Measurements from ENCODE around the gene TPGS1. TPM values are rescaled to one million over a fixed set of nuclear protein-coding genes. Genes with fewer than 3 reads are reported as not detected.
A peak's percentile ranks its signal among the peaks of the same experiment; 100 is the strongest.
"Not testable (repeated sequence)": the region's sequence is repeated elsewhere in the genome, so short reads cannot be mapped to it uniquely, and the experiment has no call there.

The TPGS1 gene
- total and polyA plus RNA-seq, 9 donors = 8.6 to 15.1 (median 12.3) TPM

DNA sequence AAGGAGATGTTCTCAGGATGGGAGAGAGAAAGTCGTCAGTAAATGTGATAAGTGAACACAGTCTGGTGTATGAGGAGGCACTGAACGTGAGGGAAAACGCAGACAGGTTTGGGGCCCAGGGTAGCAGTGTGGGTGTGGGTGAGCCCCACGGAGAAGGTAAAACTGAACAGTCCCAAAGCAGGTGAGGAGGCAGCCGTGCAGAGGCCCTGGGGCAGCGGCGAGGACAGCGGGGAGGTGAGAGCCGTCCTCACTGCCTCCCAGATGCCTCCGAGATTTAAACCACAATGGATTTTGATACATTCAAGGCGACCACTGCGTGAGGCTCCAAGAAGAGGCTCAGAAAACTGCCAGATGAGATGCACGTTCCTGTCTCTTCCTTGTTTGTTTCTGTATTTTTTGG is 31.9 kb upstream of the TPGS1 start:
- peaks cover 18% of the 10 kb centered on the region for H3K4me1 ChIP-seq (ENCODE audit: control insufficient read depth, insufficient read depth, low read length)
- no peaks in the 10 kb centered on the region for H3K36me3 ChIP-seq (ENCODE audit: control insufficient read depth, insufficient read depth, low read length)
- 86% methylated on average over 13 of the region's 13 CpGs for WGBS (ENCODE audit: insufficient coverage)
- no peak overlapping the region for H3K4me3 ChIP-seq (ENCODE audit: low read length)
- H3K27ac ChIP-seq (ENCODE audit: low read length) = no peak overlapping the region
- no peak for DNase-seq
- no peaks in the 10 kb centered on the region for H3K9me3 ChIP-seq (replicated peaks; ENCODE audit: control insufficient read depth, low read depth, low read length)
- H3K27me3 ChIP-seq (ENCODE audit: control insufficient read depth, insufficient read depth, low read length) = peaks cover 3% of the 10 kb centered on the region

DNA sequence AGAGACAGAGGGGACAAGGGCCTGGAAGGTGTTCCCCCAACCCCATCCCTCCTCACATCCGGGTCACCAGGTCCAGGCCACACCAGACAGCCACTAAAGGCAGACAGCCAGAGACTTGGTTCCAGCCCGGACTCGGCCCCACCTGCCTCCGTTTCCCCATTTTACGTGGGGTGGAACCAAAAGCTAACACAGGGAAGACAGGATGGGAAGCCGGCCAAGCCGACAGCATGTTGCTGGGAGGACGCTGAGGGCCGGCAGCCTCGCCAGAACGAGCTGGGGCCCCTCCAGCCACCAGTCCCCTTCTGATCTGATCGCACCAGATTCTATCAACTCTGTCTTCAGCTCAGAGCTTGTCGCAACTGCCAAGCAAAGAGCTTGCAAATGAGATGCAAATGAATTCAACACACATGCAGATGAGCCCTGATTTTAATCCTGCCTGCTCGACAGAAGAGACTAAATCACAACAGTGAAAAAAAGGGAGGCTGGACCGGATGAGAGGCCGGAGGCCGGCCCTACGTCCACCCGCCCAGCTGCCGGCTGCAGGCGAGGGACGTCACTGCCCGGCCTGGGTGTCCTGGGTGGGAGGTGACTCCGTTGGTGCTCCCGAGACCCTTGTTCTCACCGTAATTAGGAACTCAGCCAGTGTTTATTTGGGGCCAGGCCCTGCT is 28.9 kb upstream of the TPGS1 start:
- Histone ChIP-seq H3K4me3 (ENCODE audit: low read length) (no peak overlapping the region), H3K27ac (ENCODE audit: low read length) (no peak overlapping the region), H3K9me3 (replicated peaks; ENCODE audit: control insufficient read depth, low read depth, low read length) (no peaks in the 10 kb centered on the region), H3K36me3 (ENCODE audit: control insufficient read depth, insufficient read depth, low read length) (no peaks in the 10 kb centered on the region), H3K27me3 (ENCODE audit: control insufficient read depth, insufficient read depth, low read length) (peaks cover 5% of the 10 kb centered on the region), H3K4me1 (ENCODE audit: control insufficient read depth, insufficient read depth, low read length) (peaks cover 18% of the 10 kb centered on the region)
- no peak for DNase-seq
- 46% methylated on average over 24 of the region's 26 CpGs for WGBS (ENCODE audit: insufficient coverage)

DNA sequence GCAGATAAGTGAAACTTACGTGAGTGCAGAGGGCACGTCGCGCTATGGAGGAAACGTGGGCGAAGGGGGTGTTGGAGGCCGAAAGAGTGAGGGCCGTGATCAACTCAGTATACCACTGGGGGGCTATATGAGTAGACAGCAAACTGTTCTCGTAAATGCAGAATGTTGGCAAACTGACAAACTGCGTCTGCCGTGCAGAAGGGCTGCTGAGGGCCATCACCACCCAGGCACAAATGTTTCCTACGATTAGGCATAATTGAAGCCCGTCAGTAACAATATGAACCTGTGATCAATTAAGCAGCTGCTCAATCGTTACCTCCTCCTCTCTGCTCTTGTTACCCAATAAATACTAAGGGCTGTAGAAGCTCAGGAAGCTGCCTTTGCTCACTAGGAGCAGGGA is 28.3 kb upstream of the TPGS1 start:
- H3K4me3 ChIP-seq (ENCODE audit: low read length) = no peak overlapping the region
- H3K9me3 ChIP-seq (replicated peaks; ENCODE audit: control insufficient read depth, low read depth, low read length) = no peaks in the 10 kb centered on the region
- peaks cover 8% of the 10 kb centered on the region for H3K27me3 ChIP-seq (ENCODE audit: control insufficient read depth, insufficient read depth, low read length)
- 27% methylated on average over 13 of the region's 14 CpGs for WGBS (ENCODE audit: insufficient coverage)
- H3K4me1 ChIP-seq (ENCODE audit: control insufficient read depth, insufficient read depth, low read length) = peaks cover 18% of the 10 kb centered on the region
- no peak for DNase-seq
- no peak overlapping the region for H3K27ac ChIP-seq (ENCODE audit: low read length)
- H3K36me3 ChIP-seq (ENCODE audit: control insufficient read depth, insufficient read depth, low read length) = no peaks in the 10 kb centered on the region

DNA sequence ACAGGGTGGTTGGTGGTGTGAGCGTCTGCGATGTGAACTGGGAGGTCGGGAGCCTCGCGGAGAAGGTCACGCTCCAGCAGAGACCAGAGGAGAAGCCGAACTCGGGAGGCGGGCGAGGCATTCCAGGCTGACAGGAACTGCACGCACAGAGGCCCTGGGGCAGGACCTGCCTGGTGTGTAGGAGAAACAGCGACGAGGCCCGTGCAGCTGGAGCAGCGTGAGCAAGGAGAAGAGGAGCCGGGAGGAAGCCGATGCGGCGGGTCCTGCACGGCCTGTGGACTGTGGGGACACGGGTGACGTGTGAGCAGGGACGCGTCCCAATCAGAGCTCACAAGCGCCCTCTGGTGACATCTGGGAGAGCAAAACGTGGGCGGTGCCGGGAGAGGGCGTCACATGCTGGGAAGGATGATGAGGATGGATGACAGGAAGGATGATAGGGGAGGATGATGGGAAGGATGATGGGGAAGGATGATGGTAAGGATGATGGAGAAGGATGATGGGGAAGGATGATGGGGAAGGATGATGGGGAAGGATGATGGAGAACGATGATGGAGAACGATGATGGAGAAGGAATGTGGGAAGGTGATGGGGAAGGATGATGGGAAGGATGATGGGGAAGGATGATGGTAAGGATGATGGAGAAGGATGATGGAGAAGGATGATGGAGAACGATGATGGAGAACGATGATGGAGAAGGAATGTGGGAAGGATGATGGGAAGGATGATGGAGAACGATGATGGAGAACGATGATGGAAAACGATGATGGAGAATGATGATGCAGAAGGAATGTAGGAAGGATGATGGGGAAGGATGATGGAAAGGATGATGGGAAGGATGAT is 27.1 kb upstream of the TPGS1 start:
- Histone ChIP-seq H3K4me1 (ENCODE audit: control insufficient read depth, insufficient read depth, low read length) (peaks cover 12% of the 10 kb centered on the region), H3K27ac (ENCODE audit: low read length) (peak overlapping the region; percentile 45), H3K4me3 (ENCODE audit: low read length) (peak overlapping the region; percentile 5), H3K27me3 (ENCODE audit: control insufficient read depth, insufficient read depth, low read length) (peaks cover 15% of the 10 kb centered on the region), H3K36me3 (ENCODE audit: control insufficient read depth, insufficient read depth, low read length) (no peaks in the 10 kb centered on the region), H3K9me3 (replicated peaks; ENCODE audit: control insufficient read depth, low read depth, low read length) (no peaks in the 10 kb centered on the region)
- DNase-seq = peak; percentile 90
- 23% methylated on average over 36 of the region's 36 CpGs for whole genome bisulfite sequencing (ENCODE audit: insufficient coverage)

DNA sequence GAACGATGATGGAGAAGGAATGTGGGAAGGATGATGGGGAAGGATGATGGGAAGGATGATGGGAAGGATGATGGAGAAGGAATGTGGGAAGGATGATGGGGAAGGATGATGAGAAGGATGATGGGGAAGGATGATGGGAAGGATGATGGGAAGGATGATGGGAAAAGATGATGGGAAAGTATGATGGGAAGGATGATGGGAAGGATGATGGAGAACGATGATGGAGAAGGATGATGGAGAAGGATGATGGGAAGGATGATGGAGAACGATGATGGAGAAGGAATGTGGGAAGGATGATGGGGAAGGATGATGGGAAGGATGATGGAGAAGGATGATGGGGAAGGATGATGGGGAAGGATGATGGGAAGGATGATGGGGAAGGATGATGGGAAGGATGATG is 26.2 kb upstream of the TPGS1 start:
- not testable (repeated sequence) for H3K9me3 ChIP-seq (replicated peaks; ENCODE audit: control insufficient read depth, low read depth, low read length); DNase-seq; H3K4me3 ChIP-seq (ENCODE audit: low read length); H3K27ac ChIP-seq (ENCODE audit: low read length); H3K36me3 ChIP-seq (ENCODE audit: control insufficient read depth, insufficient read depth, low read length)
- peaks cover 24% of the 10 kb centered on the region for H3K27me3 ChIP-seq (ENCODE audit: control insufficient read depth, insufficient read depth, low read length)
- H3K4me1 ChIP-seq (ENCODE audit: control insufficient read depth, insufficient read depth, low read length) = peaks cover 21% of the 10 kb centered on the region
- WGBS (ENCODE audit: insufficient coverage) = 96% methylated on average over 3 of the region's 3 CpGs

DNA sequence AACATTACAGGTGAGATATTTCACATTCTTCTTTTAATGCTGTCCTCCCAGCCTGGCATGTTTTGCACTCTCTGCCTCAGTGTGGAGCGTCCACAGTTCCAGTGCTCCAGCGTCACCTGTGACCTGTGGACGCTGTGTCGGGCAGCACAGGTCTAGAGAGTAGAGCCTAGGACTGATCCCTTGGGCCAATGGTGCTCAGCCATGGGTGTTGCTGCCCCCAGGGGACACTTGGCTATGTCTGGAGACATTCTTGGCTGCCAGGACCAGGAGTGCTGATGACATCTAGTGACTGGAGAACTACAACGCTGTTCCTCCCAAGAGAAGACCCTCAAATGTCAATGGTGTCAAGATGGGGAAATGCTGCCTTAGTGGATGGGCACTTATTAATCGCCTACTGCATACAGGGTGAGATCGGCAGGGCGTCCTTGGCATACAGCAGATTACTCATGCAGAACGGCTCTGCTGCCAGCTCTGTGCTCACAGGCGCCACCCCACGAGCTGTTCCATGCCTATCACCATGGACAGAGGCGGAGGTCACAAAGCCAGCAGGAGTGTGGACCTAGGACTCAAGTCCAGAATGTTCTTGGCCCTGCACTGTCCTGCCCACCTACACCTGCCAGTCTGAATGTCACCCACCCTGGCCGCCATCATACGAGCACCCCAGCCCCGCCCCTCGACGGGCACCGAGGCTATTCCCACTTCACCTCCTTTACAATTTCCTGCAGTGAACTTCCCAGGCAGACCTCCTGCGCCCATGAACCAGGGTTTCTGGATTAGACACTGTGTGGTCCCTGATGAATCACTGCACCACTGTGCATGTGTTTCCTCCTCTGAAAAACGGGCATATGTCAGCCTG is 24.9 kb upstream of the TPGS1 start:
- peaks cover 21% of the 10 kb centered on the region for H3K4me1 ChIP-seq (ENCODE audit: control insufficient read depth, insufficient read depth, low read length)
- DNase-seq = peak; percentile 8
- 60% methylated on average over 20 of the region's 20 CpGs for WGBS (ENCODE audit: insufficient coverage)
- H3K9me3 ChIP-seq (replicated peaks; ENCODE audit: control insufficient read depth, low read depth, low read length) = no peaks in the 10 kb centered on the region
- H3K27ac ChIP-seq (ENCODE audit: low read length) = no peak overlapping the region
- no peak overlapping the region for H3K4me3 ChIP-seq (ENCODE audit: low read length)
- no peaks in the 10 kb centered on the region for H3K36me3 ChIP-seq (ENCODE audit: control insufficient read depth, insufficient read depth, low read length)
- peaks cover 25% of the 10 kb centered on the region for H3K27me3 ChIP-seq (ENCODE audit: control insufficient read depth, insufficient read depth, low read length)

GRCh38 chr19:483332-484072 is 23.8 kb upstream of the TPGS1 start:
- Histone ChIP-seq H3K4me3 (ENCODE audit: low read length) (no peak overlapping the region), H3K9me3 (replicated peaks; ENCODE audit: control insufficient read depth, low read depth, low read length) (no peaks in the 10 kb centered on the region), H3K27me3 (ENCODE audit: control insufficient read depth, insufficient read depth, low read length) (peaks cover 25% of the 10 kb centered on the region), H3K36me3 (ENCODE audit: control insufficient read depth, insufficient read depth, low read length) (no peaks in the 10 kb centered on the region), H3K4me1 (ENCODE audit: control insufficient read depth, insufficient read depth, low read length) (peaks cover 20% of the 10 kb centered on the region), H3K27ac (ENCODE audit: low read length) (no peak overlapping the region)
- peak; percentile 6 for DNase-seq
- 48% methylated on average over 19 of the region's 21 CpGs for WGBS (ENCODE audit: insufficient coverage)

DNA sequence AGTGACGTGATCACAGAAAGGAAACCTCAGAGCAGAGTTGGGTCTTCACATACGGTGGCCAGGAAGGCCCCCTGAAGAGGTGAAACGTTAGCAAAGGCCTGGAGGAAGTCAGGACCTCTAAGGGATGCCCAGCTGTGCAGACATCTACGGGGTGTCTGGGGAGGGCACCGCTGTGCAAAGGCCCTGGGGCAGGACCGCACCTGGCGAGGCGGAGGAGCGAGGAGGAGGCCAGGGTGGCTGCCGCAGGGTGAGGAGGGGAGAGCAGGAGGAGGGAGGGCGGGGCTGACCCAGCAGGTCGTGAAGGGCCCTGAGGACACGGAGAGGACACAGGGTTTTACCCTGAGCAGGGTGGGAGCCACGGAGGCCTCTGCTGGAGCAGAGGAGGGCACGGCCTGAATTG is 22.8 kb upstream of the TPGS1 start:
- Histone ChIP-seq H3K27me3 (ENCODE audit: control insufficient read depth, insufficient read depth, low read length) (peaks cover 25% of the 10 kb centered on the region), H3K9me3 (replicated peaks; ENCODE audit: control insufficient read depth, low read depth, low read length) (no peaks in the 10 kb centered on the region), H3K27ac (ENCODE audit: low read length) (no peak overlapping the region), H3K4me1 (ENCODE audit: control insufficient read depth, insufficient read depth, low read length) (peaks cover 21% of the 10 kb centered on the region), H3K36me3 (ENCODE audit: control insufficient read depth, insufficient read depth, low read length) (no peaks in the 10 kb centered on the region), H3K4me3 (ENCODE audit: low read length) (no peak overlapping the region)
- no peak for DNase-seq
- WGBS (ENCODE audit: insufficient coverage) = 65% methylated on average over 15 of the region's 15 CpGs

DNA sequence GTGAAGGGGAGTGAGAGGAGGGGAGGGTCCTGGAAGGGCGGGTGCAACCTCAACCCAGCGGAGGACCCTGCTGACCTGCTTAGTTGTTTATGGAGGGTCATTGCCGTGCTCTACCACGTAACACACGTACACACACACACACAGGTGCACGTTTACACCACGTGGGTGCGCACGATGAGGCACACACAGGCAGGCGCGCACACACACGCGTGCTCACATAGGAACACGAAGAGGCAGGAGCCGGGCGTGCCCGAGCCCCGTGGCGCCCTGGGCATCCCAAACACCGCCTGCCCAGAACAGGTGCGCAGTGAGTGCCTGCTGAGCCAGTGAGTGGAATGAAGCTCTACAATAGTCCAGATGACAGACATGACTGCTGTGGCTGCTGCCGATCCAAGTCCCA is 22.2 kb upstream of the TPGS1 start:
- no peaks in the 10 kb centered on the region for H3K36me3 ChIP-seq (ENCODE audit: control insufficient read depth, insufficient read depth, low read length)
- DNase-seq = peak; percentile 15
- peaks cover 23% of the 10 kb centered on the region for H3K27me3 ChIP-seq (ENCODE audit: control insufficient read depth, insufficient read depth, low read length)
- 66% methylated on average over 17 of the region's 22 CpGs for WGBS (ENCODE audit: insufficient coverage)
- H3K4me3 ChIP-seq (ENCODE audit: low read length) = no peak overlapping the region
- peaks cover 21% of the 10 kb centered on the region for H3K4me1 ChIP-seq (ENCODE audit: control insufficient read depth, insufficient read depth, low read length)
- H3K27ac ChIP-seq (ENCODE audit: low read length) = no peak overlapping the region
- H3K9me3 ChIP-seq (replicated peaks; ENCODE audit: control insufficient read depth, low read depth, low read length) = no peaks in the 10 kb centered on the region
